Nephron (organoid): Measurements from ENCODE around the gene SERPINH1.

Source experiments
- H3K27ac Mint-ChIP-seq, 3 experiments: 2 replicates each; pipeline ENCODE4 v1.8.0; 2020; ENCODE audit warnings: mixed read lengths in 3 of 3, mild to moderate bottlenecking in 2 of 3, moderate library complexity in 1 of 3
- H3K27me3 Mint-ChIP-seq: 2 replicates; pipeline ENCODE4 v1.8.0; 2021; ENCODE audit warnings: low read depth, mild to moderate bottlenecking, moderate library complexity, mixed read lengths
- H3K36me3 Mint-ChIP-seq: 2 replicates; pipeline ENCODE4 v1.8.0; 2020; ENCODE audit warnings: low read depth, mixed read lengths
- H3K4me1 Mint-ChIP-seq: 2 replicates; pipeline ENCODE4 v1.8.0; 2020; ENCODE audit warnings: mixed read lengths
- H3K4me3 Mint-ChIP-seq, 3 experiments: 2 replicates each; pipeline ENCODE4 v1.8.0; 2020; ENCODE audit warnings: mild to moderate bottlenecking in 3 of 3, mixed read lengths in 3 of 3, moderate library complexity in 2 of 3
- H3K9me3 Mint-ChIP-seq: 2 replicates; pipeline ENCODE4 v1.8.0; 2020; ENCODE audit warnings: mixed read lengths
- TF ChIP-seq, protein P1 (sequence below), 3 experiments: fragments of 200-600 bp; sonication (generic); IDR thresholded peaks; one replicate each; pipeline ENCODE4 v1.5.0; 2021; ENCODE audit warnings: antibody characterized with exemption in 3 of 3; ENCODE audit not compliant: unreplicated experiment in 3 of 3

SERPINH1 gene

GRCh38 chr11:75571625-75572024, 9.6 kb downstream of the SERPINH1 start:
- Mint-ChIP-seq H3K4me1 (peaks cover 8% of the 10 kb centered on the region), H3K9me3 (no peaks in the 10 kb centered on the region), H3K27me3 (no peaks in the 10 kb centered on the region), H3K4me3 (no peak overlapping the region), H3K27ac (no peak overlapping the region), H3K36me3 (peaks cover 65% of the 10 kb centered on the region)
- TF ChIP-seq, protein P1, sequence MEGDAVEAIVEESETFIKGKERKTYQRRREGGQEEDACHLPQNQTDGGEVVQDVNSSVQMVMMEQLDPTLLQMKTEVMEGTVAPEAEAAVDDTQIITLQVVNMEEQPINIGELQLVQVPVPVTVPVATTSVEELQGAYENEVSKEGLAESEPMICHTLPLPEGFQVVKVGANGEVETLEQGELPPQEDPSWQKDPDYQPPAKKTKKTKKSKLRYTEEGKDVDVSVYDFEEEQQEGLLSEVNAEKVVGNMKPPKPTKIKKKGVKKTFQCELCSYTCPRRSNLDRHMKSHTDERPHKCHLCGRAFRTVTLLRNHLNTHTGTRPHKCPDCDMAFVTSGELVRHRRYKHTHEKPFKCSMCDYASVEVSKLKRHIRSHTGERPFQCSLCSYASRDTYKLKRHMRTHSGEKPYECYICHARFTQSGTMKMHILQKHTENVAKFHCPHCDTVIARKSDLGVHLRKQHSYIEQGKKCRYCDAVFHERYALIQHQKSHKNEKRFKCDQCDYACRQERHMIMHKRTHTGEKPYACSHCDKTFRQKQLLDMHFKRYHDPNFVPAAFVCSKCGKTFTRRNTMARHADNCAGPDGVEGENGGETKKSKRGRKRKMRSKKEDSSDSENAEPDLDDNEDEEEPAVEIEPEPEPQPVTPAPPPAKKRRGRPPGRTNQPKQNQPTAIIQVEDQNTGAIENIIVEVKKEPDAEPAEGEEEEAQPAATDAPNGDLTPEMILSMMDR (IDR thresholded peaks at IDR 0.05; ENCODE audit: unreplicated experiment in 3 of 3) = no peak

GRCh38 chr11:75572744-75573143, 10.7 kb downstream of the SERPINH1 start:
- Mint-ChIP-seq H3K27me3 (no peaks in the 10 kb centered on the region), H3K4me1 (peaks cover 13% of the 10 kb centered on the region), H3K9me3 (no peaks in the 10 kb centered on the region), H3K4me3 (no peak overlapping the region), H3K36me3 (peaks cover 57% of the 10 kb centered on the region), H3K27ac (no peak overlapping the region)
- TF ChIP-seq, protein P1 (IDR thresholded peaks at IDR 0.05; ENCODE audit: unreplicated experiment in 3 of 3) = no peak

- Mint-ChIP-seq H3K9me3 (no peaks in the 10 kb centered on the region), H3K4me3 (no peak overlapping the region), H3K27me3 (no peaks in the 10 kb centered on the region), H3K36me3 (peaks cover 41% of the 10 kb centered on the region), H3K4me1 (peaks cover 20% of the 10 kb centered on the region), H3K27ac (peak overlapping the region in 1 of 3 experiments; percentile 55)
- TF ChIP-seq, protein P1 (IDR thresholded peaks at IDR 0.05; ENCODE audit: unreplicated experiment in 3 of 3) = no peak
Measured at GRCh38 chr11:75574698-75575602, 12.9 kb downstream of the SERPINH1 start.

DNA sequence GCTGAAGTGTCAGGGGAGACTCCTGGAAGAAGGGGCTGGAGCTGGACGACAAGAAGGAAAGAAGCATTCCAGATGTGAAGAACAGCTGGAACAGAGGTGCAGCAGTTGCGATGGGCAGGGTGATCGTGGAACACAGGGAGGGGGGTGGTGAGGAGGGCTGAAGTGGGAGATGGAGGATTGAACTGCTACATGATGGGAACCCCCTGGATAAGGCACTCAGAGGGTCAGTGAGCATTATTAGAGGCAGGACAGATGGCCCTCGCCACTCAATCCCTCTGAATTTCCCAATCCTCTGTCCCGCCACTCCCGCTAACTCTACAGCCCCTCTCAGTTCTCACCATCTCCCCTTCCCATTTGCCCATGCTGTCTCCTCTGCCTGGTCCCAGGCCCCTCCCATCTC, 14.0 kb downstream of the SERPINH1 start:
- TF ChIP-seq, protein P1 (IDR thresholded peaks at IDR 0.05; ENCODE audit: unreplicated experiment in 3 of 3) = no peak

DNA sequence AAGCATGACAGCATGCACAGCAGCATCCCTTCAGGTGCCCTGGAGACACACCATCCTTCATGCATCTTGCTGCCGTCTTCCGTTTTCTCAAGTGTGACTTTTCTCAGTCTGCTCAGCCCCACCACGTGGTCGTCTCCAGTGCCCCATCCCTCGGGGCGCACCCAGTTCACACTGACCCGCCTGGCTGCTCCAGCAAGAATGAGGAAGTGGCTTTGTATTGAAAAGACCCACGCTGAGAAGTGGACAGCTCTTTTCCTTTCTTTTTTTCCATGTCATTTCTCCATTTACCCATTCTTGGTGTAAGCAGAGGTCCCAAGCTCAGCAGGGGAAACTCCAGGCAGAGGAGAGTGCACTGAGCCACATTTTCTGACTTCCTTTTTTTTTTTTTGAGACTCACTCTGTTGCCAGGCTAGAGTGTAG, 14.5 kb downstream of the SERPINH1 start:
- Mint-ChIP-seq H3K4me1 (peaks cover 20% of the 10 kb centered on the region), H3K27ac (peak overlapping the region in 2 of 3 experiments; percentile 34 to 66), H3K4me3 (no peak overlapping the region), H3K36me3 (peaks cover 29% of the 10 kb centered on the region), H3K9me3 (no peaks in the 10 kb centered on the region), H3K27me3 (no peaks in the 10 kb centered on the region)
- TF ChIP-seq, protein P1 (IDR thresholded peaks at IDR 0.05; ENCODE audit: unreplicated experiment in 3 of 3) = no peak

More for the DNA sequence above, 14.0 kb downstream of the SERPINH1 start:
- Mint-ChIP-seq H3K4me1 (peaks cover 20% of the 10 kb centered on the region), H3K9me3 (no peaks in the 10 kb centered on the region), H3K27me3 (no peaks in the 10 kb centered on the region), H3K27ac (peak overlapping the region; percentile 34 to 66 (median 37)), H3K36me3 (peaks cover 30% of the 10 kb centered on the region), H3K4me3 (no peak overlapping the region)
